ENCODE data around the gene DNAJC22.

Gene DNAJC22

DNA sequence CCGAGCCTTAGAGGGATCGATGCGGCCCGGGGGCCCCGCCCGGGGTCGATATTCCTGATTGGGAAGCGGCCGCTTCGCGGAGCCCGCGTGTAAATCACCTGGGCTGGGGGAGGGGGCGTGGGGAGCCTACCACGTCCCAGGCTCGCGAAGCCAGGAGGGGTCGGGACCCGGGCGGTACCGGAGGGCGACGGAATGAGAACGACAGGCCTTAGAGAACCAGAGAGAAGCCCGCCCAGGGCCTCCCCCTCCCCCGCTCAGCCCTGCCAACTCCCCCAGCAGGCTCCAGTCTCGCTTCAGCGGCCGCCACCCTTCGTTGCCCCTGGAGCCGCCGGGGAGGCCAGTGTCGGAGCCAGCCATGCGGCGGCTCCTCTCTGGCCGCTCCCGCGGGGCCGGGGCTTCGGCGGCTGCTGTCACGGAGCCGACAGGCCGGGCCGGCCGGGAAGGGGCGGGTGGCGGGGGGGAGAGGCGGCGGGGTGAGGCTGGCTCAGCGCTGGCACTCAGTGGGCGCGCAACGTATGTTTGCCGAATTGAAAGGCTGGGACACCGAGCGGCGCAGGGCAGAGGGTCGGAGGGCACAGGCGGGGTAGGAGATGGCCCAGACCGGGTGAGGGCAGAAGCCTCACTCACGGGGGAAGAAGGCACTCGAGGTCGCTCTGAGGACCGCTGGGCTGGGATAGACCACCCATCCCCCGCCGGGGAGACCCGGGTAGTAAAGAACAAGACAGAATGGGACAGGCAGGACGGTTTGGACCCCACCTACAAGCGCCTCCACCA is 1.4 kb upstream of the DNAJC22 start:
- DNase-seq = peak; percentile 36

DNA sequence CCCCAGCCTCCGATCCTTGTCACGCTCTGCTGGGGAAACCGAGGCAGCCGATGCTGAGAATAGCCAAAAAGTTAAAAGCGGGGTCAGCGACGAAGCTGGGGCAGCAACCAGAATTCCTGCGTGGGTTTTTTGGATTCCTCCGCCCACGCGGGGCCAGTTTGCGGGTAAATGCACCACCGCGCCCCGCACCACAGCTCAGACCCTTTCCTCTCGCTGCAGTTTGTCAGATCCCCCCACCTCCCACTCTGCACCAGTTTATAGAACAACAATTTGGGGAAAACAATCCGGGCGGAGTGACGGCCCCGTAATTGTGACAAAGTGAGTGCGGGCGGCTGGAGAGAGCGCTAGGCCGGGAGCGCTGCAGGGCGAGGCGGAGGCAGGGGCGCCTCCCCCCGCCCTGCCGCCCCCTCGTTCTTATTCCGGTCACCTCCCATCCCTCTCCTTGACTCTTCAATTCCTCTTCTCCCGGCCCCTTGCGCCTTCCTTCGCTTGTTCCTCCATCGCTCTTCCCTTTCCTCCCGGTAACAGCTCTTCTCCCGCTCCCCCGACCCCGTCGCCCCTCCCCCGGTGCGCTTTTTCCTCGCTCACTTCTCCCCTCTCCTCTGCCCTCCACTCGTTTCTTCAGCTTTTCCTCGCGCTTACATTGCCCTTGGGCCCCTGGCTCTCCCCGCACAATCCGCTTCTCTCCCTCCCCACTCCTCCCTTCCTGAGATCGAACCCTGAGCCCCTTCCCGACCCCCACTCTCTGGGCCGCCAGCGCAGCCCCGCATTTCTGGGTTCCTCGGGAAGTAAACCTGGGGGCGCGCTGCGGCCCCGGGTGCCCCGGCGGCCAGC is 646 bp upstream of the DNAJC22 start:
- DNase-seq = no peak

DNA sequence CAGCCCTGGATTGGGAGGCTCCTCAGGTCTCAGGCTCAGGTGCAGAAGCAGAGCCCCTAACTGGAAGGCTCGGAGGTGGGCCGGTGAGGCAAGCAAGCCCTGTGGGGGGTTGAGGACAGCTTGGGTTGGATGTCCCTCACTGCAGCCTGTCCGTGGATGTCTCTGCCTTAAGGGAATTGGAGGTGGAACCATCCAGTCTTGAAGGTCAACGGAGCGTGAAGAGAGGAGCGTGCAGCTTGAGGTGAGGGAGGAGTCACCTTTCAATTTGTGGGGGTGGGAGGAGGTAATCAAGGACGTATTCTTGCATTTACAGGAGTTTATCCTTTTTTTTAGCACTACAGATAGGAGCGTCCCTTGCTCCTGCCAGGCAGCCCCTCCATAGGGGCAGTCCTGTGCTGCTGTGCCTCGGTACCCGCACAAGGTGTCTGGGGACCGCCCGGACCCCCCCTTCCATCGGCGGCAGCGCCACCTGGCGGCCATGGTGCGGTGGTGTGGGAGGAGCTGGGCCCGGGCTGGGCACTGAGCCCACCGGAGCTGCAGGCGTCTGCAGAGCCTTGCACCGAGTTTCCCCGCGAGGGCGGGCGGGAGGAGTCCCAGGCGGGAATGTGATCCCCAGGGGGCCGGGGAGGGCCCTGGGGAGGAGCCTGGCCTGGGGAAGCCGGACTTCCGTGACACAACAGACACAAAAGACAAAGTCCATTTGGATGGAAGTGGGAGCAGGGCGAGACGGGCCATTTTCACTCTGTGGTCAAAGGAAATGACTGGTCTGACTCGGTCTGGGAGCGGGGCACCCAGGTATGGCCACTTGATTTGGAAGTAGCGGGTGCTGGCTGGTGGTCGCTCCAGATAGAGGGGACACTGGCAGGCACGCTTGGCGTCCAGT is 864 bp downstream of the DNAJC22 start:
- peak; percentile 78 for DNase-seq

DNA sequence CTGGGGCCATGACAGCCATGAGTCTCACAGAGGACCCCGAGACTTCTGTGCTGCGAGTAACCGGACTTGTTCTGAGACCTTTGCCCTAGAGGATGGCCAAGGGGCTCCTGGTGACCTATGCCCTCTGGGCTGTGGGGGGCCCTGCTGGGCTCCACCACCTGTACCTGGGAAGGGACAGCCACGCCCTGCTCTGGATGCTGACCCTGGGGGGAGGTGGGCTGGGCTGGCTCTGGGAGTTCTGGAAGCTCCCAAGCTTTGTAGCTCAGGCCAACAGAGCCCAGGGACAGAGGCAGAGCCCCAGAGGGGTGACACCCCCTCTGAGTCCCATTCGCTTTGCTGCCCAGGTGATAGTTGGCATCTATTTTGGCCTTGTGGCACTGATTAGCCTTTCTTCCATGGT is 2.1 kb downstream of the DNAJC22 start:
- DNase-seq = no peak

DNA sequence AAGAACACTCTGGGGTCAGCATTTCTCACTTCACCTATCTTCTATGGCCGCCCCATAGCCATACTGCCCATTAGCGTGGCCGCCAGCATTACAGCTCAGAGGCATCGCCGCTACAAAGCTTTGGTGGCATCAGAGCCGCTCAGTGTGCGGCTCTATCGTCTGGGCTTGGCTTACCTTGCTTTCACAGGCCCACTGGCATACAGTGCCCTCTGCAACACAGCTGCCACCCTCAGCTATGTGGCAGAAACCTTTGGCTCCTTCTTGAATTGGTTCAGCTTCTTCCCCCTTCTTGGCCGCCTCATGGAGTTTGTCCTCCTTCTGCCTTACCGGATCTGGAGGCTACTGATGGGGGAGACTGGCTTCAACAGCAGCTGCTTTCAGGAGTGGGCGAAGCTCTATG is 2.6 kb downstream of the DNAJC22 start:
- DNase-seq = no peak

DNA sequence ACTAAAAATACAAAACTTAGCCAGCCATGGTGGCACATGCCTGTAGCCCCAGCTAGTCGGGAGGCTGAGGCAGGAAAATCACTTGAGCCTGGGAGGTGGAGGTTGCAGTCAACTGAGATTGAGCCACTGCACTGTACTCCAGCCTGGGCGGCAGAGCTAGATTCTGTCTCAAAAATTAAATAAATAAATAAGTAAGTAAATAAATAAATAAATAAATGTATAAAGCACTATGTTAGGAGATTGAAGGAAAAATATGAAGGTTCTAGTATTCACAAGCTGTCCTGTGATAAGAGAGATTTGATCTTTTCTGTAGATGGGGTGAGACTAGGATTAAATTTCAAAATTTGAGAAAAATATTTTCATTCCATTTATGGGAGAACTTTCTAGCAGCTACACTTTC is 5.7 kb downstream of the DNAJC22 start:
- no peak for DNase-seq

DNA sequence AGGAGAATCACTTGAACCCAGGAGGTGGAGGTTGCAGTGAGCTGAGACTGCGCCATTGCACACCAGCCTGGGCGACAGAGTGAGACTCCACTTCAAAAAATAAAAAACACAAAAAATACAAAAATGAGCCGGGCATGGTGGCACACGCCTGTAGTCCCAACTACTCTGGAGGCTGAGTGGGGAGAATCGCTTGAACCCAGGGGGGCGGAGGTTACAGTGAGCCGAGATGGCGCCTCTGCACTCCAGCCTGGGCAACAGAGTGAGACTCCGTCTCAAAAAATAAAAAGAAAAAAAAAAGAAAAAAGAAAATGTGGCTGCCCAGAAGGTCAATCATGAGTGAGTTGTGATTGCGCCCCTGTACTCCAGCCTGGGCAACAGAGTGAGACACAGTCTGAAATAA is 9.2 kb downstream of the DNAJC22 start:
- no peak for DNase-seq

DNA sequence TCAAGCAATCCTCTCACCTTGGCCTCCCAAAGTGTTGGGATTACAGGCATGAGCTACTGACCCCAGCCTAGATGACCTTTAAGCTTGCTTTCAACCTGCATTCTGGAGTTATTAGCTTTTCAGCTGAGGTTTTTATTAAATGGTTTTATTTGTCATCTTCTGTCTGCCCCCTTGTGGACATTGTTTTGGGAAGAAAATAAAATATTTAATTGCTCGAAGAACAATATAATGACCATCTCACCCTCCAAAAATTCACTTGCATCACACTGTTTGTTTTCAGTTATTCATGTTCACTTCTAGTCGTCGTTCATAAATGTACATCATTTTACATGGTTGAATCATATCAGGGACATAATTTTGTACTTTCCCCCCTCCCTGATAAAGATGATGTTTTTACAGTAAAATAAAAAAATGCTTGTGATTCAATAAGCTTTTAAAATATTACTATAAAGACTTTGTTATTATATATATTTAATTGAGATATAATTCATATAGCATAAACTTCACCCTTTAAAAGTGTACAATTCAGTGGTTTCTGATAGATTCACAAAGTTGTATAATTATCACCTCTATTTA is 10.5 kb downstream of the DNAJC22 start:
- peak; percentile 74 for DNase-seq

DNA sequence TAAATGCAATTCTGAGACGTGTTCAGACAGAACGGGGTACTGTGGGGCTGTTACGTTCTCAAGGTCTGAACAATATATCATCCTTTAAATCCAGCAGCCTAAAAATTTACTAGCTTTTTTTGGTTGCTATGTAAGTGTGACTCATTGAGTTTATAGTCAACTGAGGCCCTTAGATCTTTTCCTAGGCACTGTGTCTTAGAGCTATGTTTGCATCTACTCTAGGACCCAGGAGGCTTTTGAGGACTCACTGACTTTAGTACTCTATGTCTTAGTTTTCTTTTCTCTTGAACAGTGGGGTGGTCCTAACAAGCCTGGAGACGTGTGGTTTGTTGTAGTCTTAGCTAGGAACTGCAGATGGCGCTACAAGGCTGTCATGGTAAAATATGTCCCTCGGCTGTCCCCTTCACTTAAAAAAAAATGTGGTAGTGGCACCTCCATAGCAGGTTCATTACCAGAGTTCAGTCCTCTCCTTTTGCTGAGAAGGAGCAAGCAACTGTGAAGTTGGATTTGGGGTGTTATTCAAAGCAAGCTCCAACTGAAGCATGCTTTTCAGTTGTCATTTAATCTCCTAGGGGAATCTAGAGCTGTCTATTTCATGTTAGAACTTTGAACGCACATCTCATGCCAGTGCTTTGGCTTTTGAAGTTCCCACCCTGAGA is 11.9 kb downstream of the DNAJC22 start:
- peak; percentile 91 for DNase-seq

DNA sequence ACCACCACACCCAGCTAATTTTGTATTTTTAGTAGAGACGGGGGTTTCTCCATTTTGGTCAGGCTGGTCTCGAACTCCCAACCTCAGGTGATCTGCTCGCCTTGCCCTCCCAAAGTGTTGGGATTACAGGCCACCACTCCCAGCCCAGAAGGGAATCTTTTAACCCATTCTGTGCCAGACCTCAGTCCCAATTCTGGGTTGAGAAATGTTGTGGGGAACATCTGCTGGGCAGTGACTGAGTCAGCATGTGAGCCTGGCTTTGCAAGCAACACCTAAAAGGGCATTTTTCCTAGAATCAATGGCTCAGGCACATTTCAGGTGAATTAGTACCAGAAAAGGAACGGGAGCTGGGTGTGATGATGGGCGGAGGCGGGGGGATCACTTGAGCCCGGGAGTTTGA is 13.0 kb downstream of the DNAJC22 start:
- DNase-seq = no peak

DNA sequence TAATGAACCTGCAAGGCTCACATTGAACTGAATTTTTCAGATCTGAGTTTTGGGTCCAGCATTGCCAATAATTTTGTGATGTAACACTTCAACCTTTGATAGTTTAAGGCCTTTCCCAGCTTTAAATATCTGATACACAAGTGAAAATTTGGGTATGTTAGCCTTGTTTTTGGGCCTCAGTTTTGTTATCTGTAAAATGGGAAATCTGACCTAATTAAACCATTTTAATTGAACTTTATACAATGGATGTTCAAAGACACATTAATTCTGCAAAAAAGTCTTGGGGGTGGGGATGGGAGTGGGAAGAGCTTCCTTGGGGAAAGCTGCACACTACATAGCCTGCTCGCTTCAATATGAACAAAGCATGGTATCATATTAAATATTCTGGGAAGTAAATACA is 15.4 kb downstream of the DNAJC22 start:
- no peak for DNase-seq

DNA sequence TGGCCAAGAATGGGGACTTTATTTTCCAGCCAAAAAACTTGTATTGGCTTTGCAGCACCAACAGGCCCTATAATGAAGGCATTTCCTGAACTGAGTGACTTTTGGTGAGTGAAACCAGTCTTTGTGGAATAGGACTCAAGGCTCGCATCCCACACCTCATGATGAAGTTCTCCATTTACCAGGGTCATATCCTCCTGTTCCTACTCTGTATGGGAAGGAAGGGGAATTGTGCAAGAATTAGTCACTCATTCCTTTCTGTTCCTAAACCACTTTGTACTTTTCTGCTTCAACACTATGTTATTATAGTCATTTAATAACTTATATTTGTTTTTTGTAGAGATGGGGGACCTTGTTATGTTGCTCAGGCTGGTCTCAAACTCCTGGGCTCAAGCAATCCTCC is 18.3 kb downstream of the DNAJC22 start:
- no peak for DNase-seq

DNA sequence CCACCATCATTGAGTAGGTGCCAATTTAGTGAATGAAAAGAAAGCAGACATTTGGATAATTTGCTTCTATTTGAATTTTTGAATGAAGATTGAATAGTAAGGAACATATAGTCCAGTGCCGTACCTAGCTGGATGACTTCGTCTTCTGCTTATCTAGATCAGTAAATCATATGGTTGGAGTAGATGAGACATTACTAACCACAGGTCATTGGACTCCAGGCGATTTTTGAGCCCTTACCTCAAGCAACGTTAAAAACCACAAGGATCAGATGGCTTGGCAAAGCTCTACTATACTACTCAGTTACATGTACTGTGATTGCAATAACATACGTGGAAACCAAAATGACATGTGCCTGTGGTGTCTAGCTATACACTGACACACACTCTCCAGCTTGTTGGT is 18.9 kb downstream of the DNAJC22 start:
- DNase-seq = peak; percentile 78

DNA sequence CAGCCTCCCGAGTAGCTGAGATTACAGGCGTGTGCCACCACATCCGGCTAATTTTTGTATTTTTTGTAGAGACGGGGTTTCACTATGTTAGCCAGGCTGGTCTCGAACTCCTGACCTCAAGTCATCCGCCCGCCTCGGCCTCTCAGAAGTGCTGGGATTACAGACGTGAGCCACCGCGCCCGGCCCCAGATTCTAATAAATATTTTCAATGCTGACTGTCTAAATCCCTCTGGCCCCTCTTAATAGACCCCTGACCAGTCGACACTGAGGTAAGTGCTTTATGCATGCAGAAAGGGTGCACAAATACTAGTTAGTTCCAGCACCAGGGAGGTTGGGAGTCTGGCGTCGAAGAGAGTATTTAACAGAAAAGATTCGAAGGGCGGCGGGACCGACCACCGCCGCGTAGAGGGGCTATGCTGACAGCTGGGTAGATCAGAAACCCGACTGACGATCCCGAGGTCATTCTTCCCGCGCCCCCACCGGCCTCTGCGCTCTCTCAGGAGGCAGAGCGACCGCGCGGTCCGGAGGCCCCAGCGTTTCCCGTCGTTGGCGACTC is 19.5 kb downstream of the DNAJC22 start:
- no peak for DNase-seq

DNA sequence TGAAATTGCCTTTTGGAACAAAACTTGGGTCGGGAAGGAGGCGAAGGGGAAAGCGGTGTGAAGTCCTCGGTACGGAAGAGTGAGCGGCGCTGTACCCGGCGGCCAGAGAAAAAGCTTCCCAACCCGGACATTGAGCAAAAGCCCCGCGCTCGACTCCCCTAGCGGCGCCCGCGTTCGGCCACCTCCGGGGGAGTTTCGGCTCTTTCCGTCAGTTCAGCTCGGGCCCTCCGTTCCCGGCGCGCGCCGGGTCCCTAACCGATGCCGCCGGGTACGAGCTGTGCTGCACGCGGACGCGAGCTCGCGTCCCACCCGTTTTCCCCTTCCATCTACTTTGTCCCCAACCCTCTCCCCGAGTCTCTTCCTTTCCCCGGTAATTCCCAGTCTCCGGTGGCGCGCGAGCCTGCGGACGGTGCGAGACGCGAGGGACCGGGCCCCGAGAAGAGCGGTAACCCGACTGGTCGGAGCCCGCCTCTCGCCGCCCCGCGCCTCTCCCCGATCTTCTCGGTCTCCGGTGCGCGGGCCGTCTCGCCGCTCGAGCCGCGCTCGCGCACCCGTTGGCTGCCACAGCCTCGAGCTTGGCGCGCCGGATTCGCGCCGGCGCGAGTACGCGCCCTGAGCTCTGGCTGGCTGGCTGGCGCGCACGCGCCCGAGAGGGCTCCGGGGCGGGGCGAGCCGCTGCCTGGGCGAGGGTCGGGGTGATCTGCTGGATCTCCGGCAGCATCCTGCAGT is 20.1 kb downstream of the DNAJC22 start:
- DNase-seq = peak; percentile 92

DNA sequence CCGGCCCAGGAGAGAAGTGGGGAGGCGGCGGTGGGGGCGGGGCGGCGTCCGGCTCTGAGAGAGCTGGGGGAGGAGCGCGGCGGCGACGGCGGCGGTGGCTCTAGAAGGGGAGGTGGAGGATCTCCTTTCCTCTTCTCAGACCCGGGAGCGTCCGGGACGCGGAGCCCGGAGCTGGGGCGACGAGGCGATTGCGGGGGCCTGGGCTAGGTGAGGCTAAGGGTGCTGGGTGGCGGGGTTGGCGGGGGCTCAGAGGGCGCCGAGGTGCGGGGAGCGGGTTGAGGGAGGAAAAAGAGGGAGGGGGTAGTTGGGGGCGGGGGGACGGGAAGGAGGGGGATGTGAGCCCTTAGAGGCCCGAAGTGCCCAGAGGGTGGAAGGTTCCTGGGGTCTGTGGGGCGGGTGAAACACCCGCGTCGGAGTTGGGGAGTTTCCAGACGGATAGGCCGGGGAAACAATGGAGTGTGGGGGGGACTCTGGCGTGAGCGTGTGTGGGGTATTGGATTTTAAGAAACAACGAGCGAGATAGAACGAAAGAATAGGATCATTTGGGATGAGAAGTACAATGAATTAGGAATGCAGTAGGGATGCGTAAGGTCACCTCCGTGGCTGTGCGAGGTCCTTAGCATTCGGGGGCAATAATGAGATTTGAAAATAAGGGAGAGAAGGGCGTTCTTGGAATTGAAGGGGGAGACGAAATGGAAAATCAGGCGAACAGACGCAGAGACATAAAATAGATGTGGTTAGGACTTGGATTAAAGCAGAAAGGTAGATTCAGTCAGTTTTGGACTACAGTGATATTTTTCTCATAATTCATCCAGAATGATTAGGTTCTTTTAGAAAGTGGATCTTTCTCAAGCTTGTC is 20.9 kb downstream of the DNAJC22 start, which contains the start of gene SPATS2:
TSS of gene SPATS2 (plus strand) at position 82 of the 859 bp plus-strand sequence. CDS start 93,551 bp downstream, outside the sequence.
- DNase-seq = peak; percentile 41

DNA sequence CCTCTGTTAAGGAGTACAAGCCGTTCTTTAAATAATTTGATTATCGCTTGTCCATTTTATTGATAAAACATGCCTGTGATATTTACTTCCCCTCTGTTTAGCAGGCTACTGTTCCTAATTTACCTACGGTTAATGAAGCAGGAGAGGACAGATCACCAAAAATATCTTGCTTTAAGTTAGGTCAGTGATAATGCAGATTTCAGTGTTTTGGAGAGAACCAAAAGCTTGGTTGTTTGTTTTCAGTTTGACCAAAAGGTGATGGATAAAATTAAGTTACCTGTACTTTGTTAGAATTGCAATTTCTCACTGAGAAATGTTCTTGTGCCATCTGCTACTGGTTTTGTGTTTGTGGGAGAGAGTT is 21.5 kb downstream of the DNAJC22 start:
- no peak for DNase-seq

DNA sequence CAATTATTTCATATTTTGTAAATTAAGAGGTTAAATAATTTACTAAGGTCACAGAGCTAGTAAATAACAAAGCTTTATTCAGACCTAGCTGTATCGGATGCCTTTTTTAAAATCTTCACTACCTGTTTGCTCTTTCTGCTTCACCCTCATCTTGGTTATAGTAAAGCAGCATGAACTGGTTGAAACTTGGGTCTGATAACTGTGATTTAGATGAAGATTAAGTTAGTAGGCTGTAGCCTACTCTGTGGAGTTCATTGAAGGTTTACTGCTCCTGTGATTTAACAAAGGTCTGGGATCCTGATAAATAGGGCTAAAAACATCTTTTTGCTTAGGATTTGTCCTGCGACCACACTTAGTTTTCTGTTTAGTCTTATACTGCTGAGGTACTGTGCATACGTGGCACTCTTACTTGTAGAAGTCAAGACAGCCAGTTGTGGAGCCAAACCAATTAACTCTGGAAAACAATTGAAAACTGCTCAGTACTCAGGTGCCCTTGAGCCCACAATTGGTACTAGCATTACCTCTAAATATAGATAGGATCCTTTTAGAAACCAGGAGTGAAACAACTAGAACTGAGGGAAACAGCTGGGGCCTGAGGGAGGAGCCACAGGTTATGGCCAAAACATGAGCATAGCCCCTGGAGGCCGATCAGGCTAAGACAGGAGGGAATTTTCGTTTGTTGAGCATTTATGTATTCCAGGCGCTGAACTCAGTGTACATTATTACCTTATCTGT is 22.9 kb downstream of the DNAJC22 start:
- DNase-seq = peak; percentile 80

DNA sequence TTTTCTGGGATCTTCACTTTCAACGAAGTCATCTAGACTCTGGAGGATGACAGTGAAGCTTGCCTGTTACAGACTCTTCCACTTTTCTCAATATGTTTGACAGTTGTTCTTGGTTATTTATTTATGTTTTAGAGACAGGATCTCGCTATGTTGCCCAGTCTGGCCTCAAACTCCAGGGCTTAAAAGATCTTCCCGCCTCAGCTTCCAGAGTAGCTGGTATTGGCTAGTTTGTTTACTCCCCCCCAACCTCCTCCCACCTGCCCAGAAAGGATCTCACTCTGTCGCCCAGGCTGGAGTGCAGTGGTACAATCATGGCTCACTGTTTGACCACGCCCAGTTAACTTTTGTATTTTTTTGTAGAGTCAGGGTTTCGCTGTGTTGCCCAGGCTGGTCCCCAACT is 23.9 kb downstream of the DNAJC22 start:
- no peak for DNase-seq

DNA sequence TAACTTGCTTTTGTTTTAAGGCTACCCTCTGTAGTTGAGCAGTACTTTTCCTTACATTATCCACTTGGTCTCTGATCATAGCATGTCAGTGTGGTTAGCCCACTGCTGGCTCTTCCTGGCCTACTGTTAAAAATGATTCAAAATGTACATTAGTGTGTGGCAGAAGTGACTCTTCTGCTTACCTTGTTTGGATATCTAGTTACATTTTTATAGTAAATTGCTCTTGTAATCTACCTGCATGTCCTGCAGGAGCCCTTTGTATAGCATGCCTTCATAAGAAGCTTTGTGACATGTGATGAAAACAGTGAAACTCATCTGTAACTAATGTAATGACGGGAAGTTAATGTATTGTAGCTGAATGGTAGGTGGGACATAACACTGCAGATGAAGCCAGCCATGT is 28.7 kb downstream of the DNAJC22 start:
- DNase-seq = no peak
